Neural crest cell (in vitro differentiated cells): ENCODE measurements around the gene FHOD3. TPM values are rescaled to one million over a fixed set of nuclear protein-coding genes. Genes with fewer than 3 reads are reported as not detected.

ENCODE experiments used
- DNase-seq: peaks from one replicate; pipeline ENCODE4 v3.0.0; 2021; ENCODE audit warnings: low read depth, mixed read lengths, low spot score
- H3K27ac Mint-ChIP-seq: one replicate; pipeline ENCODE4 v1.8.0; 2021; ENCODE audit warnings: mild to moderate bottlenecking, mixed read lengths; ENCODE audit not compliant: unreplicated experiment
- H3K27me3 Mint-ChIP-seq: 2 replicates; pipeline ENCODE4 v1.8.0; 2021; ENCODE audit warnings: low read depth, mild to moderate bottlenecking, mixed read lengths
- H3K36me3 Mint-ChIP-seq: 2 replicates; pipeline ENCODE4 v1.8.0; 2021; ENCODE audit warnings: low read depth, mild to moderate bottlenecking, mixed read lengths
- H3K4me1 Mint-ChIP-seq: 2 replicates; pipeline ENCODE4 v1.8.0; 2021; ENCODE audit warnings: mixed read lengths
- H3K4me3 Mint-ChIP-seq: one replicate; pipeline ENCODE4 v1.8.0; 2021; ENCODE audit warnings: mild to moderate bottlenecking, mixed read lengths
- H3K9me3 Mint-ChIP-seq: 2 replicates; pipeline ENCODE4 v1.8.0; 2021; ENCODE audit warnings: mixed read lengths
- total RNA-seq: library from RNA; stranded (reverse); gene quantifications from 2 replicates; pipeline ENCODE4 v1.2.1, GENCODE V29; 2021
- TF ChIP-seq, protein P1 (sequence below): fragments of 200-600 bp; sonication (generic); conservative IDR thresholded peaks from 2 replicates; pipeline ENCODE4 v1.5.0; 2021; ENCODE audit warnings: antibody characterized with exemption, mild to moderate bottlenecking

The FHOD3 gene
- total RNA-seq, 1 donor from 2014 or later, result 28.6 TPM

DNA sequence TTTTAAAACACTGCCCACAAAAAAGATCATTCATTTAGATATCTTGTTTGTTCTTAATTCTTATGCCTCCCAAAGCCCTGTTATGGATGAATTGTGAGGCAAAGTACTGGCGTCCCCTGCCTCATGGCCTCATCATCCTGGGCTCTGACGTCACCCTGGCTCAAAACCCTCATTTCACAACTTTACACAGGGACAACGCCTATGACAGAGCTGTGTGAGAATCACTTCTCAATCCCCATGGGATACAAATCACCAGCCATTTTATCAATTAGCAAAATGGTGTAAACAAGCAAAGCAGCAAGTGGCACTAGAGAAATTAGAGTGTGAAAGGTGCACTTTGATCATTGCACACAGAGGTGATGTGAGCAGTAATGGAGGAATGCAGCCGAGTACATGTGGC is 16.6 kb downstream of the FHOD3 start:
- Mint-ChIP-seq H3K27ac (no peak overlapping the region), H3K36me3 (peaks cover 16% of the 10 kb centered on the region)

DNA sequence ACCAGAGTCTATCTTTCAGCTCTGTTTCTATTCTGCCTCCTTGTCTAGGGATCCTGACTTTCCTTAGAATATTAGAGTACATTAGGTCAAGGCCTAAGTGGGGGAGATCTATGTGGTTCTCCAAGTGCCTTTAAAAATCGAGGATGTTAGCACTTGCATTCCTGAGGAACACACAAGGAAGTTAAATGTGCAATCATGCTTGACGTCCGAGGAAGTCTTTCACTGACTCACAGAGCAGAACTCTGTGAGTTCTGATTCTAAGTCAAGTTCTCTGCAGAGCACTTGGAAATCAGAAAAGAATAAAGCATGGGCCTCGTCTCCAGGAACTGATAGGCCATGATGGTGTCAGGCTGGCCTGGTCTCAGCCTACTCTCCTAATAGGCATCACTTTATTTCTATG is 17.2 kb downstream of the FHOD3 start:
- peaks cover 33% of the 10 kb centered on the region for H3K4me1 Mint-ChIP-seq
- no peaks in the 10 kb centered on the region for H3K27me3 Mint-ChIP-seq
- peaks cover 23% of the 10 kb centered on the region for H3K36me3 Mint-ChIP-seq
- DNase-seq, result no peak
- no peak overlapping the region for H3K27ac Mint-ChIP-seq
- peaks cover 15% of the 10 kb centered on the region for H3K9me3 Mint-ChIP-seq
- H3K4me3 Mint-ChIP-seq, result no peak overlapping the region
- TF ChIP-seq, protein P1, sequence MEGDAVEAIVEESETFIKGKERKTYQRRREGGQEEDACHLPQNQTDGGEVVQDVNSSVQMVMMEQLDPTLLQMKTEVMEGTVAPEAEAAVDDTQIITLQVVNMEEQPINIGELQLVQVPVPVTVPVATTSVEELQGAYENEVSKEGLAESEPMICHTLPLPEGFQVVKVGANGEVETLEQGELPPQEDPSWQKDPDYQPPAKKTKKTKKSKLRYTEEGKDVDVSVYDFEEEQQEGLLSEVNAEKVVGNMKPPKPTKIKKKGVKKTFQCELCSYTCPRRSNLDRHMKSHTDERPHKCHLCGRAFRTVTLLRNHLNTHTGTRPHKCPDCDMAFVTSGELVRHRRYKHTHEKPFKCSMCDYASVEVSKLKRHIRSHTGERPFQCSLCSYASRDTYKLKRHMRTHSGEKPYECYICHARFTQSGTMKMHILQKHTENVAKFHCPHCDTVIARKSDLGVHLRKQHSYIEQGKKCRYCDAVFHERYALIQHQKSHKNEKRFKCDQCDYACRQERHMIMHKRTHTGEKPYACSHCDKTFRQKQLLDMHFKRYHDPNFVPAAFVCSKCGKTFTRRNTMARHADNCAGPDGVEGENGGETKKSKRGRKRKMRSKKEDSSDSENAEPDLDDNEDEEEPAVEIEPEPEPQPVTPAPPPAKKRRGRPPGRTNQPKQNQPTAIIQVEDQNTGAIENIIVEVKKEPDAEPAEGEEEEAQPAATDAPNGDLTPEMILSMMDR, result no peak

More for the DNA sequence above, 16.6 kb downstream of the FHOD3 start:
- no peak overlapping the region for H3K4me3 Mint-ChIP-seq
- H3K9me3 Mint-ChIP-seq, result peaks cover 13% of the 10 kb centered on the region
- TF ChIP-seq, protein P1, result no peak
- no peaks in the 10 kb centered on the region for H3K27me3 Mint-ChIP-seq
- H3K4me1 Mint-ChIP-seq, result peaks cover 37% of the 10 kb centered on the region
- no peak for DNase-seq

DNA sequence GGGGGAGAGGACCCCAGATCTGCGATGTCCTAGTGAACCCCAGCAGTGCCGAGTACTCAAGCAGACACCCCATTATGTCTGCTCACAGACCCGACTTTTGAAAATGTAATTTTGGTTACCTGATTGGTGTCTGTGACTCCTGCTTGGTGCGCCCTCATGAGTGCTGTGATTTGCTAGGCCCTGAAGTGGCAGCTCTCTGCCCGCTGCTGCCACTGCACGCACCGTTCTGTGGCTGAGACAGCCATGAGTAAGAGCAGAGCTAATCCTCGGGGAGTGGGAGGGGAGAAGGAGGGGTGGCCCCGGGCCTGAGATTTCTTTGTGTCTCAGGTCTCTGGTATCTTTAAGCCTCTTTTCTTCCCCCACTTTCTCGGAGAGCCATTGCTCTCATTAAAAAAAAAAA is 18.2 kb downstream of the FHOD3 start:
- H3K36me3 Mint-ChIP-seq, result peaks cover 22% of the 10 kb centered on the region
- H3K9me3 Mint-ChIP-seq, result peaks cover 15% of the 10 kb centered on the region
- DNase-seq, result no peak
- H3K4me1 Mint-ChIP-seq, result peaks cover 32% of the 10 kb centered on the region
- no peak overlapping the region for H3K4me3 Mint-ChIP-seq
- H3K27me3 Mint-ChIP-seq, result no peaks in the 10 kb centered on the region
- TF ChIP-seq, protein P1, result no peak
- H3K27ac Mint-ChIP-seq, result peak overlapping the region; percentile 47

DNA sequence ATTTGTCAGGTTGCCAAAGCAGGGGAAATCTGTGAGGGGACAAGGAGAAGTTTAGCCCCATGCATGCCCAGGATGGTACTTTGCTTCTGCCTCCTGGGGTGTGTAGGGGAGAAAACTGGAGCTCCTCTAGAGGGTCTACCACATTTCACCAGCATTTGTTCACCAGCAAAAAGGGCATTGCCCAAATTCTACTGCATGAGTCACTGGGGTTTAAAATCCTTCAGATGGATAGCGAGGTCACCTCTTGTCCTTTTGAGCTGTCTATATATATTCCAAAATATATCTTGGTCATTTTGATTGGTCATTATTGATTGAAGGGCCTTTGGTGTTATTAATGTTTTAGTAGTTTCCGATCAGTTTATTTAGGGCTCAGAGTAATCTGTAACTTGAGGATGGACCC is 18.7 kb downstream of the FHOD3 start:
- H3K36me3 Mint-ChIP-seq, result peaks cover 20% of the 10 kb centered on the region
- TF ChIP-seq, protein P1, result no peak
- H3K4me3 Mint-ChIP-seq, result no peak overlapping the region
- no peak overlapping the region for H3K27ac Mint-ChIP-seq
- H3K4me1 Mint-ChIP-seq, result peaks cover 29% of the 10 kb centered on the region
- peaks cover 15% of the 10 kb centered on the region for H3K9me3 Mint-ChIP-seq
- no peaks in the 10 kb centered on the region for H3K27me3 Mint-ChIP-seq
- no peak for DNase-seq

DNA sequence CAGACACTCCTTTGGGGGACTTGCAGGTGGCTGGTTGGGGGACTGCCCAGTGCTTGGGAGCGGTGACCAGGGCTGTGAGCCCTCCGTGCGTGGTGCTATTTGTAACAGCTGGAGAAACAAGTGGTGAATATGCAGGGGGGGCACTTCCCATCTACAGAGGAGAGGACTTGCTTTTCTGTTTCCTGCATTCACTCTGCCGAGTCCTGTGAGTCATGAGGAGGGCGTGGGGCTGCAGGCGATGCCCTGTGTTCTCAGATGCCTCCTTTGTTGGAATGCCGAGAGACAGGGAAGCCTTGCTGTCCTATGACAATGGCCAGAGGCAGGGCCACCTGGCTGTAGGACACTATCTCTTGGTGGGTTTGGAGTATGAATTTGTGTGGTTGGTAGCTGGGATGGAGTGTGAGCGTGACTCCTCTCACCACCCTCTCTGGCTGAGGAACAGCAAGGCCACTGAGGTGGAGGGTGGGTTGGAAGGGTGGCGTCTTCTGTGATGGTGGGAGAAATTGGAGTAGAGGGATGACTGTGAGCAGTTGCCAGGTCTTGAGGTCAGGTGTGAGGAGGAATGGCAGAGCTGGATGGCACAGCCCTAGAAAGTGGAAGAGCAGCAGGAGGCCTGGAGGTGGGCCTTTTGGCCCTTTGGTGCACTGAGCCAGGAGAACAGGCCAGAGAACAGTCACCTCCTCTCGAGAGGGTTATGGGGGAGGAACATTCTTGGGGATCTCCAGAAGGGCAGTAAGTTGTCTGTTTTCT is 24.3 kb downstream of the FHOD3 start:
- TF ChIP-seq, protein P1, result no peak
- no peak for DNase-seq
- peaks cover 15% of the 10 kb centered on the region for H3K9me3 Mint-ChIP-seq
- H3K27ac Mint-ChIP-seq, result no peak overlapping the region
- no peaks in the 10 kb centered on the region for H3K27me3 Mint-ChIP-seq
- H3K4me1 Mint-ChIP-seq, result no peaks in the 10 kb centered on the region
- no peak overlapping the region for H3K4me3 Mint-ChIP-seq
- H3K36me3 Mint-ChIP-seq, result peaks cover 22% of the 10 kb centered on the region
